GF-D8 (cell line): Measurements from ENCODE around the gene NOL3.

ENCODE experiments used
- DNase-seq: peaks from one replicate; lab custom pipeline; 2025; lab: John Stamatoyannopoulos, UW

NOL3 gene

DNA sequence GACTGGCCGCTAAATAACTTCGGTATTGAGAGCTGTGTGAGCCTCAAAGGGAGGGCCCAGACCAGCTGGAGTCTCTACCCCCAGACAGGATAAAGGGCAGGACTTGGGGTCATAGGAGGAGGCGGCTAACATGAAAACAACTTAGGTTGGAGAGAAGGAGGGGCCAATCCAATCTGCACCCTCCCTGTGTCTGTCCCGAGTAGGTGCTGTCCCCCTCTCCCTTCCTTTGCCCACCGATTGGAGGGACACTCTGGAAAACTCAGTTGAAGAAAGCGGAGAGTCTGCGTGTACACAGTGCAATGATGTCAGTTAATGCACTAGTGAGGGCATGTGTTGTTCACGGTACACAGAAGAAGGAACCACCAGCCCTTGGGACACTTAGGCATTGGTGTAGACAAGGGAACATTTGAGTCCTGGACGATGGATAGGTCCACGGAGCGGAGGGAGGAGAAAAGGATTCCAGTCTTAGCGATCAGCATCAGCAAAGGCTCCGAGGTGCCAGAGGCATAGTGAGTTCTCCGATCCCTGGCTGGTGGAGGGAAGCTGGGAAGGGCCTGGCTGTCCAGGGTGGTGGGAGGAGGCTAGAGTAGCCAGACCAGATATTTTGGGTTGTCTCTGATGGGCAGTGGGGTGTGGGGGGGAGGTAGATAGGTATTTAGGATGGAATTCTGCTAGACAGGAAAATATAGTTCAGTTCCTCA, 761 bp downstream of the NOL3 start:
- no peak for DNase-seq

DNA sequence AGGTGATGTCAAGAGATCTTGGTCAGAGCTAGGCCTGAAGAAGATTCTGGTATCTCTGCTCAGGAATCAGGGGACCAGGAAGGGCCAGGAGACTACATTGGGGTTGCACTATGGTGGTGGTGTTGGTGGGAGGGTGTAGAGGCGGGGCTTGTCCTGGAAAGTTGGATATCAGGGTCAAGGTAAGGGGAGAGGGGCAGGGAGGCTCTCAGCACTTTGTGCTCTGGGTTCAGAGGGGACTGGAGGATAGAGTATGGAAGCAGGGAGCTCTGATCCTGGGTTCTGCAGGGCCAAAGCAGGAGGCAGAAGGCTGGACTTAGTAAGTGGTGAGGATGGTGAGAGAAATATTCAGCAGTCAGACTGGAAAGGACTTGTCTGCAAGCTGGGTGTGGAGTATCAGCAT, 3.0 kb downstream of the NOL3 start:
- no peak for DNase-seq

DNA sequence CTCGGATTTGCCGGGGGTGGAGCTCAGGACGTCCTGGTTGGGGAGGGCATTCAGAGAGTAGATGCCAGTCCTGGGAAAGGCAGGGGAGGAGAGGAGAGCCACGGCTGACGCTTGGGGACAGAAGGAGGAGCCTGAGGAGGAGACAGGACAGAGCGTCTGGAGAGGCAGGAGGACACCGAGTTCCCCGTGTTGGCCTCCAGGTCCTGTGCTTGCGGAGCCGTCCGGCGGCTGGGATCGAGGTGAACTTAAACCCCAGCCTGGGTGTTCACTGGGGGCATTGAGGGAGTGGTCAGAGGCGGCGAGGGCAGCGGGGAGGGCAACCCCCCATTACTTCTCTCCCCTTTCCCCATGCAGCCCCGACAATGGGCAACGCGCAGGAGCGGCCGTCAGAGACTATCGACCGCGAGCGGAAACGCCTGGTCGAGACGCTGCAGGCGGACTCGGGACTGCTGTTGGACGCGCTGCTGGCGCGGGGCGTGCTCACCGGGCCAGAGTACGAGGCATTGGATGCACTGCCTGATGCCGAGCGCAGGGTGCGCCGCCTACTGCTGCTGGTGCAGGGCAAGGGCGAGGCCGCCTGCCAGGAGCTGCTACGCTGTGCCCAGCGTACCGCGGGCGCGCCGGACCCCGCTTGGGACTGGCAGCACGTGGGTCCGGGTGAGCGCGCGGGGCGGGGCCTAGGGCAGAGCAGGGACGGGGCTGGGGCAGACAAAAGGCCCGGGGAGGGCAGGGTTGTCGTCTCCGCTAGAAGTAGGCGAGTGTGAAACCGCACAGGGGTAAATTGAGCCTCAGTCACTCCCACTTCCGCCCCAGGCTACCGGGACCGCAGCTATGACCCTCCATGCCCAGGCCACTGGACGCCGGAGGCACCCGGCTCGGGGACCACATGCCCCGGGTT, 3.7 kb downstream of the NOL3 start:
- peak; percentile 56 for DNase-seq

DNA sequence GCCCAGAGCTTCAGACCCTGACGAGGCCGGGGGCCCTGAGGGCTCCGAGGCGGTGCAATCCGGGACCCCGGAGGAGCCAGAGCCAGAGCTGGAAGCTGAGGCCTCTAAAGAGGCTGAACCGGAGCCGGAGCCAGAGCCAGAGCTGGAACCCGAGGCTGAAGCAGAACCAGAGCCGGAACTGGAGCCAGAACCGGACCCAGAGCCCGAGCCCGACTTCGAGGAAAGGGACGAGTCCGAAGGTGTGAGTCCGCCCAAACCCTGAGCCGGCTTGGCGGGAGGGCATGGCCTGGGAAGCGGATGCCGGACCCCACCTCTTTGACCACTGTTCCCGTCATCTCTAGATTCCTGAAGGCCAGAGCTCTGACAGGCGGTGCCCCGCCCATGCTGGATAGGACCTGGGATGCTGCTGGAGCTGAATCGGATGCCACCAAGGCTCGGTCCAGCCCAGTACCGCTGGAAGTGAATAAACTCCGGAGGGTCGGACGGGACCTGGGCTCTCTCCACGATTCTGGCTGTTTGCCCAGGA, 4.4 kb downstream of the NOL3 start:
- DNase-seq, result no peak

DNA sequence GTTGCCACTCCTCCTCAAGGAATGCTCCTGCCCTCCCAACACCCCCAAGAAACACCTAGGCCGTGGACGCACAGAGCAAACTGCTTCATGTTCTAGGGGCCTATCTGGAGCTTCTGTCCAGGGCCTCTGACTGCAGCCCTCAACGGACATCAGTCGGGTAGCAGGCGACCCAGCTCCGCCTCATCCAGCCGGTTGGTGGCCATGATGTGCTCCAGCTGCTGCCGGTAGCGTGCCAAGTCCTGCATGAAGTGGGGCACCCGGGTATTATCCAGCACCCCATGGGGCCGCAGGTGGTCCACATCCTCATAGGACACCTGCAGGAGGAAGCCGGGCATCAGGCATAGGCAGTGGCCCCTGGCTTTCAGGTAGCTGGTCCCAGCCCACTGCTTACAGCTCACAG, 6.3 kb downstream of the NOL3 start:
- DNase-seq, result no peak

DNA sequence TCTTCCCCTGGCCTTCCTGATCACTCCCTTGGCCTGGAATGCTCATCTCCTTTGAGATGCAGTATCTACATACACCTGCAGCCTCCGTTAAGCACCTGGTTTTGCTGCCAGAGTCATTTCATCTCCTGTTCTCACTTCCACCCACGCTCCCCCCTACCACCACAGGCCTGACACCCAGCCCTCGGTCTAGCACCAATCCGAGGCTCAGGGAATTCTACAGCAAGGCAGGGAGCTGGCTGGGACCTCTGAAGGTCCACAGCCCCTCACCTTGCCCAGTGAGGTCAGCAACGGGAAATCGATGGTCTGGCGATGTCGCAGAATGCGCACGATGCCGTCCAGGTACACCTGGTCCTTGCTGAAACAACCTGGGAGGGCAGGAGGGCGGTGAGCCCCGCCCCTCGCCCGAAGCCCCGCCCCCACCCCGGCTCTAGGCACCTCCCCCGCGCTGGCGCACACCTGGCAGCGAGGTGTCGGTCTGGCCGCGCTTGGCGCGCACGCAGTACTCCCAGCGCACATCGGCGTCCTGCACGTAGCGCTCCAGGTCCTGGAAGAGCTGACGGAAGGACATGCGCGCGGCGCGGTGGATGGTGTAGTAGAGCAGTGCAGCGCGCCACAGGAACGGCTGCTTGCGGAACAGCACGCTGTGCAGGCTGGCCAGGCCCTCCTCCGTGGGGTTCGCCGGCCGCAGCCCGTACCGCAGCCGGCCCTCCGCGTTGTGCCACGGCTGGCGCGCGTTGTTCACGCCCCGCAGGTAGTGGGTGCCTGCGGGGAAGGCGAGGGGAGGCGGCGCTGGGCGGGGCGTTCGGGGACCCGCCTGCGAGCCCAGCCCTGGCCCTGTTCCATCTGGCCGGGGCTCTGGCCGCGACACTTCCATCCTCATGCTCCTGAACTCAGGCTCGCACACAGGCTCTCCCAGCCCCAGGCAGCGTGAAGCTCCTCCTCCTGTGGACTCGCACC, 7.7 kb downstream of the NOL3 start:
- DNase-seq, result no peak

DNA sequence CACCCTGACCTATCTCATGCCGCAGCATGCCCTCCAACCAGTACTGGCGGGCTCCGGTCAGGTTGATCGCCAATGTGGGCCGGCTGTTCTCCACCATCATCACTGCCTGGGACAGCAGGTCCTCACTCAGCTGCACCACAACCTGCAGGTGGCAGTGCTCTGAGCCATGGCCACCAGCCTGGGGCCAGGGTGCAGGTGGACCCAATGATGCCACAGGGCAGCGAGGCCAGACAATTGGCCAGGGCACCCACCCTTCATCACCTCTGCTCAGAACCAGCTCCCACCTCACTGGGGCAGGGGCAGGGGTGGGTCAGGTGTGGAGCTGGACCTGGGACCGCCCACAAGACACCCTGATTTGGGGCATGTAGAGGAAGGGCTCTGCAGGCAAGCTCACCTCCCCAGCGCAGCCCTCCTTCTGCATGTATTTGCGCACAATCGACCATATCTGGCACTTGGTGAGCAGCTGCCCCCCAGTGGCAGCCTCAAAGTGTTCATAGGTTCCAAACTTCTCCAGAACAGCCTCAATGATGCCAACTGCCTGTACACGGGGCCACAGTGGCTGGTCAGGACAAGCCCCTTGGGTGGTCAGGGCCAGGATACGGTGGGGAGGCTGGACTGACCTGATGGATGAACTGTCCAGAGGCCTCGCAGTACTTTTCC, 9.2 kb downstream of the NOL3 start:
- DNase-seq, result no peak

DNA sequence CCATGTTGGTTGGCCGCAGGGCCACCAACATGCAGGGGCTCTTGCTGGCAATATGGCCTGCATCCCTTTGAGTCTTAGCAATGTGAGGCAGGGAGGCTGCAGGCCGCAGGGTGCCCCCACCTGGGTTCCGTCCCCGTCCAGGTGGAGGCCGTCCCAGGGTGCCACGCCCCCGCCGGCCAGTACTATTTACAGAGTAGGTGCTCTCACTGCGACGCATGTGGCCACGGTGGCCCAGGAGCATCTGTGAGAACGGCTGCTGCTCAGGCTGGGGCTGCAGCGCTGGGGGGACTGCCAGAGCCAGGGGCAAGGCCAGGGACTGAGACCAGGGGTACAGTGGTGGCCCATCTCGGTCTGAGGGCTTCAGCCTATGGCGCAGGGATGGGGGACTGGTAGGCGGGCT, 9.8 kb downstream of the NOL3 start:
- DNase-seq, result no peak

DNA sequence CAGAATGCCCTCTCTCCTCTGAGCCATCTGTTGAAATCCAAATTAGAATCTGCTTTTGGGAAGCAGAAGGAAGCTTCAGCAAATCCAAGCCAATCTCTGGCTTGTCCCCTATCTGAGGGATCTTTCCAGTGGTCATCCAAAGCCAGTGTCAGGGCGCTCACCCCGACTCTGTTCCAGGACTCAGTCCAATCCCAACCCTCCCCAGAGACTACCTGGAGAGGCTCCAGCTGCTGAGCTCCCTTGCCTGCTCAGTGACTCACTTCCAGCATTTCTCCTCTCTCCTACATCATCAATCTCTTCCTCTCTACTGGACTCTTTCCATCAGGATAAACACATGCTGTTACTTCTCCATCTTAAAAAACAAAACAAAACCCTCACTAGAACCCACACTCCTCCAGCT, 11.0 kb downstream of the NOL3 start:
- DNase-seq, result no peak

DNA sequence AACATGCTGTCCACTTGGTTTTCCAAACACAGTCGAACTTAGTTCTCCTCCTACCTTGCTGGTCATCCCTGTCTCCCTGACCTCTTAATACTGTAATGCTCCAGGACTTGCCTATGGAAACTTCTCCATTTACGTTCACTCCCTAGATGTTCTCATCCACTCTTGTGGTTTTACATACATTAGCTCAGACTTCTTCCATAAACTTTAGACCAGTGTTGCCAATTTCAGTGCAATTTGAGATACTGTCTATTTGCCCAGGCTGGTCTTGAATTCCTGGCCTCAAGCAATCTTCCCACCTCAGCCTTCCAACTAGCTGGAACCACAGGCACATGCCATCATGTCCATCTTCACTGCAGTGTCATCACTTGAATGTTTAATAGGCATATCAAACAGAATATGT, 11.9 kb downstream of the NOL3 start:
- no peak for DNase-seq

DNA sequence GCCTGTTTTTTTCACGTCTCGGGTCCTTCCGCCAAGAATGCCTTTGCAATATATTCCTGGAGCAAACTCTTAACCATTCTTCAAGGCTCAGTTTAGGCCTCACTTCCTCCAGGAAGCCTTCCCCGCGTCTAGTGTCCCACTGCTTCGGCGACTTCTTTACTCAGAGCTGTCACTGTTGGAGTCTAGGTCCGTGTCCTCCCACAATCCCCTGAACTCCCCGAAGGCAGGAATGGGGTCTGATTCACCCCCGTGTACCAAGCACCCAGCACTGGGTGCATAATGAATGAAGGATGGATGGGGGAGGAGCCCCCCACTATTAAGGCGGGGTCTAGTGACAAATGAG, 12.9 kb downstream of the NOL3 start:
- no peak for DNase-seq

DNA sequence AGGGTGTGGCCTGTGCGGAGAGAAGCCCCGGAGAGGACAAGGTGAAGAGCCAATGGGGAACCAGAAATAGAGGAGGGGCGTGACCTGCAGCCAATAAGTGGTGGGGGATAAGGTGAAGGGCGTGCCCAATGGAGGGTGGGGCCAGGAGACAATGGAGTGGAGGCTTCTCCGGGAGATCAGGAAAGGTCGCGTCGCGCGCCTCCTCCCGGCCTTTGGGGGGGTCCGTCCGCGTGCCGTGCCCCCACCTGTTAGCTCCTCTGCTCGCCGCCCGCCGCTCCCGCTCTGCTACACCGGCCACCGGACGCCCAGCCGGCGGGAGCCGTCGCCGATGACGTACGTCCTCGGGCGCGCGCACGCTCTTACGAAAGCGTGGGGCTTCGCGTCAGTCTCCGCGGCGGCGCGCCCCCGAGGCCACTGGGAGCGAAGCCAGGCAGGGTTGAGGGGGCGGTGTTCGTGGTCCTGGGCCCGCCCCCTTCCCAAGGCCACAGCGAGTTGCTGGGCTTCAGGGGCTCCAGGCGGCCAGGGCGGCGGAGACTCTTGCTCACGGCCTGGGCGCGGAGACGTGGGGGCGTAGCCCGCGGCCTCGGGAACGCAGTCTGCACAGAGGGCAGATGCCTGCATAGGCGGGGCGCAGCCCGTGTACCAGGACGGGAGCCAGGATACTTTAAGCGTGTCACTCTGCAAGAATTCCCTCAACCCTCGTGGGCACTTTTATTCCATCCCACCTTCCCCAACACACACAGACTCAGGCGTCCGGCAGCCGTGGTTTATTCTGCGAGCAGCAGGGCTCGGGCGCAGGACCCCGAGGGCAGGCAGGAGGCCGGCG, 13.5 kb downstream of the NOL3 start, which contains the start of gene MATCAP1:
TSS of gene MATCAP1 (minus strand) at position 337 of the 826 bp plus-strand sequence. CDS start 3,353 bp downstream, outside the sequence.
- DNase-seq, result peak; percentile 97

DNA sequence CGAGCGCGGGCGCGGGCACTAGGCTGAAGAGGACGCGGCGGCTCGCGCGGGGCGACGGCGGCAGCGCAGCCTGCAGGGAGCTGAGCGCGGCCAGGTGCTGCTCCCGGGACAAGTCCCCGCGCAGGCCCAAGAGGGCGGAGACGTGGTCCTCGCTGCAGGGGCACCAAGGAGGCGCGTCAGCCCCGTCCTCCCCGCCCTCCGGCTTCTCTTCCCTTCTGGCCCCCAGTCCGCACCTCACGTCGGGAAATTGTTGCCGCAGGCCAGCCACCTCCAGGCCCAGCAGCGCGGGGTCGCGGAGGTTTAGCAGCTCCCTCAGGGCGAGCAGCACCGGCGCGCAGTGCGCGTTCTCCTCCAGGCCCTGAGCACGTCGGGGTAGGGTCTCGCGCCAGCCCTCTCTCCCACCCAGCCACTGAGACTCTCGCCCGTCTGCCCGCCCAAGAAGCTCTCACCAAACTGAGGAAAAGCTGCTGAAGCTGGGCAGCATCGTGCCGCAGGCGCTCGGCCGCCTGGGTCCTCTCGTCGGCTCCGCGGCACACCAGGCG, 14.2 kb downstream of the NOL3 start:
- no peak for DNase-seq

DNA sequence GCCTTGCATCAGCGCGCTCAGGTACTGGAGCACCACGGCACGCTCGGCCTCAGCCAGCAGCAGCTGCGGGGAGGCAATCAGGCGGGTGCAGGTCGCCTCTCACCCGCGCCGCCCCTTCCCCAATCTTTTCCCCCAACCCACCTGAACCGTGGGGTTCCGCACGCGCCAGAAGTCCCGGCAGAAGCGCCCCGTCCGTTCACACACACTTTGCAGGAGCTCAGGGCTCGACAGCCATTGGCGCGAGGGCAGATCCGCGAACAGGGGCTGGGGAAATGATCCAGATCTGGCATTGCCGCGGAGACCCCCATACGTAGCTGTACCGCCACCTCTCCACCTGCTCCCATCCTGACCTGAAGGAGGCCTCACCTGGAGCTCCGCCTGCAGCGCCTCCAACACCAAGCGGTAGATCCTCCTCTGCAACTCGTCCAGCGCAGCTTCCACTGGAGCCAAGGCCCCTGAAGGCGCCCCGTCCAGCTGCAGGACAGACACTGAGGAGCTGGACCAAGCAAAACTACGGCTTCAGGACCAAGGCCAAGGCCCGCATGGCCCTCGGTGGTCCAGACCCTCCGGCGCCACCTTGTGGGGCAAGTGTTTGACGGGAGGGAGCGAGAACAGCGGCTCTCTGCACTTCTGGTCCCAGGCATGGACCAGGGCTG, 14.8 kb downstream of the NOL3 start:
- DNase-seq, result peak; percentile 34

DNA sequence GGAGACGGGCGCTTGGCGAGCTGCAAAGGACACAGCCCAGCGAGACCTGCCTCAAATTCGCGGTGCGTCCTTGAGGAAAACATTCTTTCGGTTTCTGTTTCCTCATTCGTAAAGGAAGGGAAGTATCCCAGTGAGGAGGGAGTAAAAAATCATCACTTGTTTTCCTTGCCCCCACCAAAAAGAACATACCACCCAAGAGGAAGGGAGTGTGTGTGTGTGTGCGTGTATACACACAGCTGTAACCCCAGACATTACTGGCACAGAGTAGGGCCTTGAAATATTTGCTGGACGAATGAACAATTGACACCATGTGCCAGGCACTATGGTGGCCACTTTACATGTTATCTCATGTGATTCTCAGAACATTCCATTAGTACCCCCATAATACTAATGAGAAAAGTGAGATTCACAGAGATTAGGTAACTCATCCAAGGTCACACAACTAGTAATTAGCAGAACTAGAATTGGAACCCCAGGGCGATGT, 15.4 kb downstream of the NOL3 start:
- DNase-seq, result no peak

DNA sequence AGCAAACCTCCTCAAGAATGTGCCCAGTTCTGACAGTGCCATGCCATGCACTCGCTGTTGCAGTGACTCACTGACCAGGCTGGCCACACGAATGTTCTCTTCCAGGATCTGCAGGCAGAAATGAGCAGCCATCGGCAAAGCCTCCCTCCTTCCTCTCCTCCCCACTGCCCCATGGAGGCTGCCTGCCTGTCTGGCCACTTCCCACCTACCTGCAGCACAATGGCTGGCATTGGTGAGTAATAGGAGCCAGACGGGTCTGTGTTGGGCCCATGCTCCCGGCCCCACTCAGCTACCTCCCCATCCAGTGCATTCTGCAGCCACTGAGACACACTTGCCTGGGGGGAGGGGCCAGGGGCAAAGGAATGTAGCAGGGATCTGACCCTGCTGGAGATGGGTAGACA, 16.2 kb downstream of the NOL3 start:
- no peak for DNase-seq

DNA sequence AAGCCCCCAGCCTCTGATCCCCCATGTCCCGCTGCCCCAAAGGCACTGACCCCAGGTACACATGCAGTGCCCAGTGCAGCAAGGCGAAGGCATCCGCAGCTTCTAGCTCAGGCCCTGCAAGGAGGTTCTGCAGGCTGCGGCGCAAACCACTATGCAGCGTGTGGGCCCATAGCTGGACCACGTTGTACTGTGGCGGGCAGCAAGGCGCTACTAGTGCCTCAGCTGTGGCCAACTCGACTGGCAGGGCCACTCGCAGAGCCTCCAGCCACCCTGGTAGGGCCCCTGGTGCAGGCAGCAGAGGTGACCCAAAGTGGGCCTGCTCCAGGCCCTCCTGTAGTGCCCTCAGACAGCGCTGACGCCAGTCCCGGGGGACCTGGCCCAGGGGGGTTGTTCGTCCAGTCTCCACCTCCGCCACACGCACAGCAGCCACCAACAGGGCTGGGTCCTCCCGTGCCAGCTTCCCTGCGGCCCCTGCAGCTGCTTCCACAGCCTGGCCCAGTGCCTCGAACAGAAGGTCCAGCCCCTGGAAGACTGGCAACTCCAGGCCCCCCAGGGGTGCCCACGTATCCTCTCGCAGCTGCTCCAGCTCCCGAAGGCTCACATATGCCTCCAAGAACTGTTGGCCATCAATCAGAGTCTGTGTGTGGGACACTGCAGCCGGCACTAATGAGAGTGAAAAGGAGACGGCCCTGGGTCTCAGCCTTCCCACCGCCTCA, 17.0 kb downstream of the NOL3 start:
- DNase-seq, result no peak

DNA sequence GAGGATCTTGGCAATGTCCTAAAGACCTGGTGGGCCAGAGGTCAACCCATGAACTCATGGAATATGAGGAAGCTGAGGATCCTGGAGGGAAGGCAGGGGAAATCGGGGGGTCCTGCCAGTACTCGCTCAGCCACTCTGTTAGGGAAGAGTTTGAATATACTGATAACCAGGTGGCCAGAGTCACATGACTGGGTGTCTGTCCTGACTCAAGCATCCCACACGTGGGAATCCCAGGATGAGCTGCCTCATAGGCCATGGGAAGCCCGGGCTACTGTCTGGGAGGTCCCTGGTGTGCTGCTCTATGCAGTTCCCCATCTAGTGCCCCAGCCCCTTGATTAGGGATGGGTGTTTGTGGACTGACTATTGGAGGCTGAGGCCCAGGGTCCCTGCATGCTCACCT, 18.0 kb downstream of the NOL3 start:
- no peak for DNase-seq

DNA sequence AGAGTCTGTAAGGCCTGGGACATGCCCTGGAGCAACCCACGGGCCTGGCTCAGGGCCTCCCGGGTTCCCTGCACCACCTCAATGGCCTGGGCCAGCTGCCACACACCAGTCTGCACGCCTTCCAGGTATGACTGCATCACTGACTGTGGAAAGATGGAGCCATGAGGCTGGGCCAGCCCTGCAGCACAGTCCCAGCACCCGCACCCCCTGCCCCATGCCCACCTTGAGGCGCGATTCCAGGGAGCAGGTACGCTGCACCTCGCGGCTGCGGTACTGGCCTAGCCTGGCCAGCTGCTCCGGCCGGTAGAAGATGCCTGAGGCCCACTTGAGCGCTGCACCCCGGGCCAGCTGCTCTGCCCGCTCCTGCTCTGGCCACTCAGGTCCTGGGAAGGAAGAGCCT, 18.5 kb downstream of the NOL3 start:
- no peak for DNase-seq
